Peyer's patch (tissue), 4 donors: ENCODE measurements around the gene APC.
A peak's percentile ranks its signal among the peaks of the same experiment; 100 is the strongest.

Experiments used
- CTCF ChIP-seq, 6 experiments: fragments of 450-650 bp in 4 of 6; fragments of 200-600 bp in 2 of 6; sonication (generic) in 1 of 6; IDR thresholded peaks; one replicate each; pipeline ENCODE4 v1.5.1; 2017 to 2019; ENCODE audit warnings: antibody characterized with exemption in 6 of 6, mild to moderate bottlenecking in 3 of 6, moderate library complexity in 1 of 6
- POLR2A ChIP-seq, 2 donors: fragments of 450-650 bp; IDR thresholded peaks; one replicate each; pipeline ENCODE4 v1.5.1; 2017; ENCODE audit warnings: antibody characterized with exemption in 2 of 2, mild to moderate bottlenecking in 2 of 2, moderate library complexity in 2 of 2

- TF ChIP-seq CTCF (IDR thresholded peaks at IDR 0.05) (peak in 2 of 6 experiments; percentile 3 to 16), POLR2A (IDR thresholded peaks at IDR 0.05) (peak; percentile 56 to 67)
Measured at GRCh38 chr5:112860929-112861637, 123.4 kb downstream of the APC start, which contains the start of gene SRP19.
